ENCODE measurements around the gene PSMG3.

- TF ChIP-seq POLR2A (IDR thresholded peaks at IDR 0.05) = no peak
- no peak for TF ChIP-seq CTCF (IDR thresholded peaks at IDR 0.05)
Observed at GRCh38 chr7:1541431-1542162, 28.2 kb downstream of the PSMG3 start.

Measured in testis (tissue), 2 donors.